Thyroid gland (tissue), 4 donors: ENCODE data around the gene KCTD19.

ENCODE experiments used
- POLR2A ChIP-seq, 2 donors: fragments of 450-650 bp; IDR thresholded peaks; one replicate each; pipeline ENCODE4 v1.6.1; 2017; ENCODE audit warnings: antibody characterized with exemption in 2 of 2, mild to moderate bottlenecking in 2 of 2, moderate library complexity in 1 of 2
- TF ChIP-seq, protein P1 (sequence below), 6 experiments: fragments of 200-600 bp in 3 of 6; fragments of 450-650 bp in 3 of 6; sonication (generic) in 3 of 6; IDR thresholded peaks; one replicate each; pipeline ENCODE4 v1.5.1; 2016 to 2019; ENCODE audit warnings: antibody characterized with exemption in 6 of 6, mild to moderate bottlenecking in 2 of 6, inconsistent platforms in 1 of 6, moderate library complexity in 1 of 6

DNA sequence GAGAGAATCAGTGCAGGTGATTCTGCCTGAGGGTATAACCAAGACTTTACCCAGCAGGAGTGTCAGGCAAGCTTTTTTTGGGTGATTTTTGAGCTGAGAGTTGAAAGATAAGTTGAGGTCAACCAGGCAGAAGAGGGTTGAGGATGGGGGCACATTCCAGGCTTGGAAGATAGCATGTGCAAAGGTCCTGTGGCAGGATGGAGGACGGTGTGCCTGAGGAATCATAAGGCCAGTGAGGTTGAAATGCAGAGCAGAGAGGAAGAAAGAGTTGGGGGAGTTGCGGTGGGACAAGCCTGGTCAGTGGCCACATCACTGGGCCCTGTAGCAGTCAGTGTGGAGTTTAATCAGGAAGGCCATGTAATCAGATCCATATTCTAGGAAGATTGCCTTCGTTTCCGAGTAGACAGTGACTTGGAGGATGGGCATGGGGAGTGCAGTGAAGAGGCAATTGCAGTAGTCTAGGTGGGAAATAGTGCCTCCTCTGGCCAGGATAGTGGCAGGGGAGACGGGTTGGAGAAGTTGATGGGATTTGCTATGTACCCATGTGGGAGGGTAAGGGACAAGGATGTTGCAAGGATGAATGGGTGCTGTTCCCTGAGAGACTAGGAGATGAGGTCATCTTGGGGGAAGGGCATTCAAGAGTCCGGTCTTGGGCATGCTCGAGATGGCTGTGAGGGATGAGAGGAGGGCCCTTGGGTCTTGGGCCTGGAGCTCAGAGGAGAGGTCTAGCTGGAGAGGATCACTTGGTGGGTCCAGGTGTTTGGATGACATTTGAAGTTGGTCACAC, 43.3 kb downstream of the KCTD19 start:
- TF ChIP-seq, protein P1, sequence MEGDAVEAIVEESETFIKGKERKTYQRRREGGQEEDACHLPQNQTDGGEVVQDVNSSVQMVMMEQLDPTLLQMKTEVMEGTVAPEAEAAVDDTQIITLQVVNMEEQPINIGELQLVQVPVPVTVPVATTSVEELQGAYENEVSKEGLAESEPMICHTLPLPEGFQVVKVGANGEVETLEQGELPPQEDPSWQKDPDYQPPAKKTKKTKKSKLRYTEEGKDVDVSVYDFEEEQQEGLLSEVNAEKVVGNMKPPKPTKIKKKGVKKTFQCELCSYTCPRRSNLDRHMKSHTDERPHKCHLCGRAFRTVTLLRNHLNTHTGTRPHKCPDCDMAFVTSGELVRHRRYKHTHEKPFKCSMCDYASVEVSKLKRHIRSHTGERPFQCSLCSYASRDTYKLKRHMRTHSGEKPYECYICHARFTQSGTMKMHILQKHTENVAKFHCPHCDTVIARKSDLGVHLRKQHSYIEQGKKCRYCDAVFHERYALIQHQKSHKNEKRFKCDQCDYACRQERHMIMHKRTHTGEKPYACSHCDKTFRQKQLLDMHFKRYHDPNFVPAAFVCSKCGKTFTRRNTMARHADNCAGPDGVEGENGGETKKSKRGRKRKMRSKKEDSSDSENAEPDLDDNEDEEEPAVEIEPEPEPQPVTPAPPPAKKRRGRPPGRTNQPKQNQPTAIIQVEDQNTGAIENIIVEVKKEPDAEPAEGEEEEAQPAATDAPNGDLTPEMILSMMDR (IDR thresholded peaks at IDR 0.05), result no peak
- TF ChIP-seq POLR2A (IDR thresholded peaks at IDR 0.05), result no peak
